HG03060 (cell line): ENCODE data around the gene HDAC9.

ENCODE experiments used
- ATAC-seq: cut with Tn5 transposase; IDR thresholded peaks from one replicate; pipeline ENCODE4 v1.9.1; 2021; ENCODE audit warnings: low read depth, moderate number of reproducible peaks; ENCODE audit not compliant: unreplicated experiment

The HDAC9 gene

GRCh38 chr7:18577096-18577771, 81.7 kb downstream of the HDAC9 start:
- no peak for ATAC-seq

GRCh38 chr7:18579698-18580097, 84.1 kb downstream of the HDAC9 start:
- ATAC-seq: no peak

- ATAC-seq: no peak
Observed at GRCh38 chr7:18580950-18581349, 85.4 kb downstream of the HDAC9 start.

- ATAC-seq: no peak
Observed at GRCh38 chr7:18583305-18583704, 87.8 kb downstream of the HDAC9 start.

GRCh38 chr7:18590241-18590640, 94.7 kb downstream of the HDAC9 start:
- no peak for ATAC-seq

- no peak for ATAC-seq
Observed at GRCh38 chr7:18590744-18591340, 95.3 kb downstream of the HDAC9 start.

GRCh38 chr7:18593602-18594279, 98.2 kb downstream of the HDAC9 start:
- no peak for ATAC-seq

GRCh38 chr7:18597754-18598153, 102.2 kb downstream of the HDAC9 start:
- no peak for ATAC-seq

GRCh38 chr7:18607025-18607424, 111.5 kb downstream of the HDAC9 start:
- ATAC-seq: no peak

- ATAC-seq: no peak
Observed at GRCh38 chr7:18610331-18610948, 114.9 kb downstream of the HDAC9 start.

GRCh38 chr7:18614841-18615240, 119.3 kb downstream of the HDAC9 start:
- ATAC-seq: no peak

GRCh38 chr7:18619311-18619710, 123.8 kb downstream of the HDAC9 start:
- ATAC-seq: no peak

- no peak for ATAC-seq
Observed at GRCh38 chr7:18623389-18623788, 127.8 kb downstream of the HDAC9 start.

GRCh38 chr7:18624459-18624858, 128.9 kb downstream of the HDAC9 start:
- no peak for ATAC-seq

- ATAC-seq: no peak
Observed at GRCh38 chr7:18626086-18626485, 130.5 kb downstream of the HDAC9 start.

- no peak for ATAC-seq
Observed at GRCh38 chr7:18626717-18627116, 131.2 kb downstream of the HDAC9 start.

GRCh38 chr7:18637516-18637915, 142.0 kb downstream of the HDAC9 start:
- ATAC-seq: no peak

GRCh38 chr7:18638594-18639452, 143.3 kb downstream of the HDAC9 start:
- ATAC-seq: no peak

GRCh38 chr7:18639711-18640110, 144.2 kb downstream of the HDAC9 start:
- no peak for ATAC-seq

GRCh38 chr7:18644981-18645380, 149.4 kb downstream of the HDAC9 start:
- ATAC-seq: no peak

GRCh38 chr7:18647582-18647981, 152.0 kb downstream of the HDAC9 start:
- no peak for ATAC-seq
